Stimulated activated CD8-positive, alpha-beta memory T cell treated with anti-CD3 and anti-CD28 coated beads, Interleukin-7, amount 100 ng/mL, for 4 hours (primary cell): ENCODE data around the gene SELPLG.
"Not testable (repeated sequence)": the region's sequence is repeated elsewhere in the genome, so short reads cannot be mapped to it uniquely, and the experiment has no call there.

Experiments
- DNase-seq, 2 donors: peaks; one replicate each; pipeline ENCODE4 v3.0.0-alpha.2; 2020; ENCODE audit warnings: low read depth in 2 of 2

Gene SELPLG

DNA sequence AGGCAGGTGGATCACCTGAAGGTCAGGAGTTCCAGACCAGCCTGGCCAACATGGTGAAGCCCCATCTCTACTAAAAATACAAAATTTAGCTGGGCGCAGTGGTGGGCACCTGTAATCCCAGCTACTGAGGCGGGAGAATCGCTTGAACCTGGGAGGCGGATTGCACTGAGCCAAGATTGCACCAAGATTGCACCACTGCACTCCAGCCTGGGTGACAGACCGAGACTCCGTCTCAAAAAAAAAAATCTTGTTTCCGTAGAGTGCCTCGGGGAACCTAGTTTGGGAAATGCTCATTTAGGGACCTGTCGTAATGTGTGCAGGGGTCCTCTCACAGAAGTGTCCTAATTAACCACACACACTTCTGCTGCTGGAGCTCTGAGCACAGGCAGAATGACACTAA, 43.2 kb downstream of the SELPLG start:
- DNase-seq: not testable (repeated sequence)

DNA sequence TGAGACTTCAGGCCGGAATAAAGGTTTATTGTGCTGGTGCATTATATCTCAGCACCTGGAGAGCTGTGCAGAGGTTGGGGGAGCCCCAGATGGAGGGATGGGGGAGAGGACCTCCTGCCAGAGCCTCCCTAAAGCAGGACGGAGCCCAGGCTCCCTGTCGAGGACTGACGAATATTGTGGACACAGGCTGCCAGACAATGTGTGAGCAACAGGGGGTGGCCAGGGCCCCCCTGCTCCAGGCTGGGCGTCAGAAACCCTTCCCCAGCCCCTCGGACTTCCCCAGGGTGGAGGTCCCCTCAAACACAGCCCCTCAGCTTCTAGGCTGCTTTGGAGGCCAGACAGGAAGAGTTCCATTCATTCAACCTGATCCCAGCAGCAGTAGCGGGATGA, 43.9 kb downstream of the SELPLG start:
- DNase-seq: no peak

DNA sequence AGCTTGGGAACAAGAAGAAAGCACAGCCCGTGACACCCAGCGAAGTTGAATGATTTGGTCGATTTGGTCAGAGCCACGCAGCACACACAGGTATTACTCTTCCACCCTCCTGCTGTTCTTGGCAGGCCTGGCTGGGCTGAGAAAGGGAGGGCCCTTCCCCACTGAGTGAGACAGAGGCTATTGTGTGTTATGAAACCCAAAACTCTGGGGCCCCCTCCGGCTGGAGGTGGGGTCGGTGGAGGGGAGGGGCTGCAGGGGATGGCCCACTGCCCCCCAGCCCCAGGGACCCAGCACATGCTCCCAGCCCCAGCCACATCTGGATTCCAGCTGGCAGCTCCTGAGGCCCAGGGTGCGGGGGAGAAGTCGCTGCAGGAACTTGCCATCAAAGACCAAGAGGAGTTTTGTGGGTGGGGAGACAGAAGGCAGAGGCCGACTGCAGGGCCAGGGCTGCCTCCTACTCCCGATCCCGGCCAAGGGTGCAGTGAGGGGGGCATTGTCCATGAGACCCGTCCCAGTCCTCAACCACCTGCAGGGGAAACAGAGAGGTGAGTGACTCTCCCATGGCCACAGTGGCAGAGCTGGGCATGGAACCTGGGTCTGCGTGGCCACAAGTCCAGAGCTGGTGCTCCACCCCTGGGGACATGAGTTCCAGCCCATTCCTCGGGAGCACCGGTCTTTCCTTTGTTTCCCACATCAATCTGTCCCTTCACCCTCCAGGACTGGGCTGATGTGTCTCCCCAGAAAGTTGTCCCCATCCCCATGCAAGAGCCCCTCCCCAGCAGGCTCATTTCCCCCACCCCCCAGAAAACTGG, 44.5 kb downstream of the SELPLG start:
- DNase-seq: no peak

DNA sequence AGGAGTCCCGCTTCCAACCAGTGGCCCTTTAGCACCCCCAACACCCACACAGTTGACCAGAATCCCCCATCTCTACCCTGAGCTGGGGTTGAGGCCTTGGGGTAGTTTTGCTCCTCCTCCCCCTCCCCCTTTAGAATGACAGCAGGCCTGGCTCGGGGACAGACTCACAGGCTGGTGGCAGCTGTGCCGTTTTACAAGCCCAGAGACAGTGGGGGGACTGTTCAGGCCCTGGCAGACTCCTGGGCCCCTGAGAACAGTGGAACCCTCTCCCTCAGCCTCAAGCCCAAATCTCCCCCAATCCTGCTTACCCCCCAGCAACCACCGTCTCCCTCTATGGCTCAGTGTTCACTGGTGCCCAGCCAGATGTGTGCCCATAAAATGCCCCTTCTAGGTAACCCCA, 45.9 kb downstream of the SELPLG start:
- no peak for DNase-seq

DNA sequence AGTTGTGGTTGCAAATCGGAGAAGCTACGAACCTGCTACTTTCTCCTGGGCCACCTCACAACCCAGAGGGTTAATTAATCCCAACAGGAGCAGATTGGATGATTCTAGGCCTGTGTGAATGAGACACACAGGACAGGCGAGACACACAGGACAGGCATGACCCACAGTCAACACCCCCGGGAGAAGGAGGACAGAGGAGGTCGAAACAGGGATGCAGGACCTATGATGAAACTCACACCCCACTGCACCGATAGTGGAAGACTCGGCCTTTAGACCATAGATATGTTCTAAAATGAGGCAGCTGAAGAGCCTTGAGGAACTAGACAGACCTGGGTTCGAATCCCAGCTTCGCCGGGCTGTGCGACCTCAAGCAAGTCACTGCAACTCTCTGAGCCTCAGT, 47.4 kb downstream of the SELPLG start:
- no peak for DNase-seq

DNA sequence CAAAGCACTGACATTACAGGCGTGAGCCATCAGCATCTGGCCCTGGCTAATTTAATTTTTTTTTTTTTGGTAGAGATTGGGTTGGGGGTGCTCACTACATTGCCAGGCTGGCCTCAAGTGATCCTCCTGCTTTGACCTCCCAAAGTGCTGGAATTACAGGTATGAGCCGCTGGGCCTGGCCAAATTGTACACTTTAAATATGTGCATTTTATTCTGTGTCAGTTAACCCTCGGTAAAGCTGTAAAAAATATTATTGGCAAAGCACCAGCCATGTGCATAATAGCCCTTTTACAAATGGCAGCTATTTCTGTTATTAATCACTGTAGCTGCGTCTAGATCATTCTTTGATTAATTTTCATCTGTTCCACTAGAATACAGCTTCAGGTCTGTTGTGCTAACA, 47.8 kb downstream of the SELPLG start:
- no peak for DNase-seq

DNA sequence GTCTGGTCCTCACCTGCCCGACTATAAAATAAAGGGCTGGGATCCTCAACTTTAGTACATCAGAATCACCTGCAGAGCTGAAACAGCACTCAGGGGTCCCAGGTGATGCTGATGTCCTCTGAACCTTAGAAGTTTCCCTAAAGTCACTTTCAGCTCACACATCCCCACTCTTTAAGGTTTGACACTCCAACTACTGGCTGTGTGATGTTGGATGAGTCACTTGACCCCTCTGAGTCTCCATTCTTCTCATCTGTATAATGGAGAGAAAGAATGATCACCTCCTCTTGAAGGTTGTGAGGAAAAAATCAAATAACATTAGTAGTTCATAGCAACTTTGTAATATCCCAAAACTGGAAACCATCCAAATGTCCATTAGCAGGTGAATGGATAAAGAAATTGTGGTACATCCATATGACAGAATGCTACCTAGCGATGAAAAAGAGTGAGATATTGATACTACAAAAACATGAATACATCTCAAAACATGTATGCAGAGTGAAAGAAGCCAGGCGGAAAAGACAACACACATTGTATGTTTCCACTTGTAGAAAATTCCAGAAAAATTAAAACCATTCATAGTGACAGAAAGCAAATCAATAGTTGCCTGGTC, 49.1 kb downstream of the SELPLG start:
- DNase-seq: no peak

DNA sequence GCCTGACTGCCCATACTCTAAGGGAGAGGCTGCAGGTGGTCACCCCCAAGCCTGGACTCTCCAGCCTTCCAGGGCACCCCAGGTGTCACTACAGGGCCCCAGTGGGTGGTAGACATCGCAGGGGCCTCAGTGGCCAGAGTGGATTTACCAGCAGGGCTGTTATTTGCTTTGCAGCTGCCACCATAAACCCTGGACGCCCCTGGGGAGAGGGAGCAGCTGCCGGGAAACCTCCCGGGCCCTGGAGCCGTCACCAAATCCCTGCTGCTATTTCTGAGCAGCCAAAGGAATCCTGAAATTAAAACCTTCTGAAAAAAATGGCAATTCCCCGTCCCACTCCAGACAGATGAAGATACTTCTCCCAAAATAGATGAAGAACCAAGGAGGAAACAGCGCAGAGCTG, 49.7 kb downstream of the SELPLG start:
- no peak for DNase-seq

DNA sequence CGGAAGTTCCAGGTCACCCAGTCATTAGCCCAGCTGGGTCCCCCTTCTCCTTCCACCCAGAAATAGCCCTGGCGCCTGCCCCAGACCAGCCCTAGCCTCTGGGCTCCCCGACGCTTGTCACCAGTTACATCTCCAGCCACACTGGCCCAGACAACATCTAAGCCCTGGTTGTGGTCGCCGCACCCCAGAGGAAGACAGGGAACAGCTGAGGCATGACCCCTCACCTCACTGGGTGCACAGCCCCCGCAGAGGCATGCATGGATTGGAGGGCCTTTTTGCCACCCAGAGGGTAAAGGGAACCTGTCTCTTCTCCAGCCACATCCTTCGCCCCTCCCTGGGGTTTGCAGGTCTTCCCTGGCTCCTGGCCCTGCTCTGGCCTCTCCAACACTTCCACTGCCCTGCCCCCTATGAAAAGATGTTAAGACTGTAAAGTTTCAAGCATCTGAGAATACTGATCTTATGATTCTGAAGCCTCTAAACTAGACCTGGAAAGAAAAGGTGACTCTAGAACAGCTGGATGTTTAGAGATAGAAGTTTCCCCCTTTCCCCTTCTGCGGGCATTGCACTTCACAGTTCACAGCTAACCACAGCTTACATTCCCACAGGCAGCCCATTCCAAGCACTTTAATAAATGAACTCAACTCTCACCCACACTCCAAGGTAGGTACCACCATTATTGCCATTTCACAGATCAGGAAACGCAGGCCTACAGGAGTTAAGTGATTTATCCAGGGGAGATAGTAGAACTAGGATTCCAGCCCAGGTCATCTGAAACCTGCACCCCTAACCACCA, 50.5 kb downstream of the SELPLG start:
- DNase-seq: no peak

DNA sequence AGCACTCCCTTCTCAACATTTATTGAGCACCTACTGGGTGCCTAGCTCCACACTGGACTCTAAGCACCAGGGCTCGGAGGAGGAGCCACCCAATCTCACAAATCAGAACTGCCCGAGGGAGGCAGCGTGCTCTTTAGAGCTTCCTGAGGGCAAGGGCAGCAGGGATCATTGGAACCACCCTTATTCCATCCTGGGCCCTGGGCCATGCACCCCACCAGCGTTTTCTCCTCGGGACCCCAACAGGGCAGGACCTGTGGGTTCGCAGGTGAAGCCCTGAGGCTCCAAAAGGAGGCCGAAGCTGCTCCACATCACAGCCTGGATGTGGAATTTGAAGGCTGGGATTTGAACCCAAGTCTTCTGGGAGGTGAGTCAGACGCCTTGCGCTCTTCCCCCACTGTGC, 51.2 kb downstream of the SELPLG start:
- DNase-seq: no peak

DNA sequence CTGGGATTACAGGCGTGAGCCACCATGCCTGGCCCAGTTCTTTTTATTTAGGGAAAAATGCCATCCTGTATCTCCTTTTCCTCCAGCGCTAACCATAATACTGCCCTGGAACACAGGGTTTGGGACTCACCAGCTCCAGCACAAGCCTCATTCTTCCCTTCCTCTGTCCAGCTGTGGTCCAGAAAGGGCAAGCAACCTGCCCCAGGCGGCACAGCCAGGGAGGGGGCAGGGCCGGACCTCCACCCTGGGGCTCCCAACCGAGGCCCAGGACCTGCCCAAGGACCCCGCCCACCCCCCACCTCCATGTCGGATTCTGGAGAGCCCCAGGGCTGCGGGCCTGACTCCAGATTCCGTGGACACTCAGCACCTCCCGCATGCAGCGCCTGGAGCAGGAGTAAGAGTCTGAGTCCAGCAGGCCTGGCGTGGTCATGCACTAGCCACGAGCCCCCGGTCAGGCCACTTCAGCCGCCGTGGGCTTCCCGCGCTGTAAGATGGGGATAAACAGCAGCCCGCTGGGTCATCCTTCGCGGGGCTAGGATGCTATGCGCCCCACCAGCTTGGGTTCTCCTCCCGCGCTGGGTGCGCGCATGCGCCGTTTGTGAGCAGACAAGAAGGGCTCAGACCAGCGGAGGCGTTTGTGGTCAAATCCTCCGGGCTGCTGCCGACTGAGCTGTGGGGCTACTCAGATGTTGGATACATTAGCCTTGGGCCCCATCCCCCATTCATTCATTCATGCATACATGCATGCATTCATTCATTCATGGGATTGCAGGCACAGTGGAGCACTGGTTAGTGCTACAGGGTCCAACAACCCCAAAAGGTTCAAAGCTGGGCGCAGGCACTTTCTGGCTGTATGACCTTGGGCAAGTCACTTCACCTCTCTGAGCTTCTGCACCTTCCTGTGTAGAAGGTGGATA, 52.1 kb downstream of the SELPLG start:
- DNase-seq: no peak

DNA sequence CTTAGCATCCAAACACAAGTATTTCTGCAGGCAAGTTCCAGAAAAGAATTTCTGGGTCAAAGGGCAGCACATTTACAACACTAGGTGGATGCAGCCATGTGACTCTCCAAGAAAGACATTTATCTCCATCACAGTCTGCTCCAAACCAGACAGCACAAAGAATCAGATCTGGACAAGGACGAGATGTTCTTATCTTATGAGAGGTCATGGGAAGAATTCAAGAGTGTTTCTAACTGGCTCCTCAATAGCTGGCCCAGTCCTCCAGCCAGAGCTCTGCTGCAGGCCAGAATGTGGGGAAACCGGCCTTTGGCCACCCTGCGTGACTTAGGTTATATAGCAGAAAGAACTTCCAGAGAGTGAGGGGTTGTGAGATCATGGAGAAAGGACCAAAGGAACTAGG, 53.2 kb downstream of the SELPLG start:
- DNase-seq: no peak

DNA sequence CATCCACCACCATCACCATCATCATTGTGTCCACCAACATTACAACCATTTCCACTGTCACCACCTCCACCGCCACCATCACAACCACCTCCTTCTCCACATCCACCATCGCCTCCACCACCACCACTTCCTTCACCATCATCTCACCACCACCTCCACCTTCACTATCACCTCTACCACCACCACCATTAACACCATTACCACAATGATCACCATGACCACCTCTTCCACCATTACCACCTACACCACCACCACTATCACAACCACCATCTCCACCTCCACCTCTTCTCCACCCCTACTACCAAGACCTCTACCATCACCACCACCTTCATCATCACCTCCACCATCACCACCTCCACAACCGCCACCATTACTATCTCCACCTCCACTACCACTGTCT, 54.9 kb downstream of the SELPLG start:
- DNase-seq: no peak

DNA sequence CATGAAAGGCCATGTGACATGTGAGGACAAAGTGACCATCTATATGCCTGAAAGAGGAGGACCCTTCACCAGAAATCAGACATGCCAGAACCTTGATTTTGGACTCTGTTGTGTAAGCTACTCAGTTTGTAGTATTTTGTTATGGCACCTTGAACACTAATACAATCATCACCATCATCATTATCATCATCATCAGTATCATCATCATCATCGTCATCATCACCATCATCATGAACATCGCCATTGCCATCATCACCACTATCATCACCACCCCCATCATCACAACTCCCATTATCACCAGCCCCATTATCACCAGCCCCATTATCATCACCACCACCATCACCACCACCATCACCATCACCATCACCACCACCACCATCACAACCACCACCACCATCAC, 55.4 kb downstream of the SELPLG start:
- DNase-seq: no peak

DNA sequence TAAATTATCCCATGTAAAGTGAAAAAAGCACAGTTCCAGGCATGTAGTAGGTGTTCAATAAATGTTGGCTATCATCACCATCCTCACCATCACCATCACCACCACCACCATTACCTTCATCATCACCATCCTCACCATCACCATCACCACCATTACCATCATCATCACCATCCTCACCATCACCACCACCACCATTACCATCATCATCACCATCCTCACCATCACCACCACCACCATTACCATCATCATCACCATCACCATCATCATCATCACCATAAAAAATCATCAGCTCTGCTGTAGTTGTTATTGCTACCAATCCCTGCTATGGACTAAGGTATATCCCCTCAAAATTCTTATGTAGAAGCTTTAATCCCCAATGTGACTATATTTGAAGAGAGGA, 56.2 kb downstream of the SELPLG start:
- no peak for DNase-seq

DNA sequence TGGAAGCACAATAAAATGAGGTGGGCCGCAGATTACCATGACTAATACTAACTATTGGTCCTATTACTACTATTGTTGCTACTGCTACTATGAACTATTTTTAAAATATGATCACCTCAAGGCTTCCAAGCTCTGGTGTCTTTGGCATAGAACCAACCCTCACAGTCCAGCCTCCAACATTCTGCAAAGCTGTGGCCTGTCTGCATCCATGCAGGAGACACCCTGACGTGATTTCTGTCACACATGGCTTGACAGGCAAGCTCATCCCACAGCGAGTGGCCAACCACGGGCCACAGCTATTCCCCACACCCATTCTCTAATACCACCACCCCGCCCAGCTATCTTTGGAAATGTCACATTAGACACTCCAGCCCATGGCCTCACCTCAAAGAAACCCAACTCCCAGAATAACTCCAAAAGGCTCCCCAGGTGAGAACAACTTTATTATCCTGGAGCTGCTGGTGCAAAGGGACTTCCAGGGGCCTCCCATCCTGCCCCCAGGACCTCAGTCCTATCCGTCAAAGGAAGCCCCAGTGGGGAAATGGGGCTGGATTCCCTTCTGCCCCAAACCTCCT, 56.9 kb downstream of the SELPLG start:
- DNase-seq: no peak

DNA sequence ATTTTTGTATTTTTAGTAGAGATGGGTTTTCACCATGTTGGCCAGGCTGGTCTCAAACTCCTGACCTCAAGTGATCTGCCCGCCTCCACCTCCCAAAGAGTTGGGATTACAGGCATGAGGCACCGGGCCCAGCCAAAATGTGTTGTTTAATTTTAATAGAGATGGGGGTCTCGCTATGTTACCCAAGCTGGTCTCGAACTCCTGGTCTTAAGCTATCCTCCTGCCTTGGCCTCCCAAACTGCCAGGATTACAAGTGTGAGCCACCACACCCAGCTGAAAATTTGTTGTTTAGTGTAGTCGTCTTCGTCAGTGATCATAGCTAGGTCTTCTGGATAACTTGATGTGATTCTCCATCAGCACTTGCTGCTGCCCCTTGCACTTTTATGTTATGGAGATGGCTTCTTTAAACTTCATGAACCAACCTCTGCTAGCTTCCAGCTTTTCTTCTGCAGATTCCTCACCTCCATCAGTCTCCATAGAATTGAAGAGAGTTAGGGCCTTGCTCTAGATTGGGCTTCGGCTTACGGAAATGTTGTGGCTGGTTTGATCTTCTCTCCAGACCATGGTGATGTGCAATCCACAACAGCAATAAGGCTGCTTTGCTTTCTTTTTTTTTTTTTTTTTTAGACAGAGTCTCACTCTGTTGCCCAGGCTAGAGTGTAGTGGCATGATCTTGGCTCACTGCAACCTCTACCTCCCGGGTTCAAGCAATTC, 58.3 kb downstream of the SELPLG start:
- DNase-seq: no peak

DNA sequence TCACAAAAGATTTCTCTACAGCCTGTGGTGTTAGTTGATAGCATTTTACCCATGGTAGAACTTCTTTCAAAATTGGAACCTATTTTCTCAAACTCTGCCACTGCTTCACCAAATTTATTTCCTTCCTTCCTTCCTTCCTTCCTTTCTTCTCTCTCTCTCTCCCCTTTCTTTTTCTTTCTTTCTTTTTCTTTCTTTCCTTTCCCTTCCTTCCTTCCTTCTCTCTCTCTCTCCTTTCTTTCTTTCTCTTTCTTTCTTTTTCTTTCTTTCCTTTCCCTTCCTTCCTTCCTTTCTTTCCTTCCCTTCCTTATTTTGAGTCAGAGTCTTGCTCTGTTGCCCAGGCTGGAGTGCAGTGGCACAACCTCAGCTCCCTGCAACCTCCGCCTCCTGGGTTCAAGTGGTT, 59.4 kb downstream of the SELPLG start:
- DNase-seq: not testable (repeated sequence)

DNA sequence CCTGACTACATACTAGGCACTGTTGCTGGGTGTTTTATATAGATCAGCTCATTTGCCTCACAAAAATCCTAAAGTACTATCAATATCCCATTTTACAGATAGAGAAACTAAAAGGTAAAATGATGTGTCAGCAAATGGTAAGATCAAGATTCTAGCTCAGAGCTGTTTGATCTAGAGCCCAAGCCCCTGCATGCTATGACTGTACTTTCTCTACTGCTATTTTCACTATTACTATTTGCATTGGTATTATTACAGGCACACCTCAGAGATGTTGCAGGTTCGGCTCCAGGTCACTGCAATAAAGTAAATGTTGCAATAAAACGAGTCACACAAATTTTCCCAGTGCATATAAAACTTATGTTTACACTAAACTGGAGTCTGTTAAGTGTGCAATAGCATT, 60.4 kb downstream of the SELPLG start:
- DNase-seq: no peak

DNA sequence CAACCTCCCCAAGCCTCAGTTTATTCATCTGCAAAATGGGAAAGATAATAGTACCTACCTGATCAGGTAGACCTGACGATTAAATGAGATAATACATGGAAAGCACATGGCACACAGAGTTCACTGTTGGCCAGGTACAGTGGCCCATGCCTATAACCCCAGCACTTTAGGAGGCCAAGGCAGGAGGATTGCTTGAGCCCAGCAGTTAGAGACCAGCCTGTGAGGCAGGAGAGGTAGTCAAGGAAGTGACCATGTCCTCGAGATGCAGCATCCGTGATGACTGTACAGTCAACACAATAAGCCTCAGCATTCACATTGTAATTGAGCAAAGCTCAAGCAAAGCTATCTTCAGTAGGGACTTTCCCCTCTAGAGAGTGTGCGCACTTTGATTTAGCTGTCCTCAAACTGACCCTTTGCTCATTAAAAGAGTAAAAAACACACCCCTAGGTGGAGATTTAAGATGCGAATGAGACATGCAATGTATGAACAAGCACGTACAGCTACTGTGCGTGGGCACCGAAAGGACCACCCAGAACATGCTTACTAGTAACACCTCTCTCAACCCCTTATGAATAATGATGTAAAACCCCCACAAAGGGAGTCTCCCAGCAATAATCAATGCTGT, 61.4 kb downstream of the SELPLG start:
- DNase-seq: no peak
